ENCODE results near the gene ITGBL1.

Gene ITGBL1

DNA sequence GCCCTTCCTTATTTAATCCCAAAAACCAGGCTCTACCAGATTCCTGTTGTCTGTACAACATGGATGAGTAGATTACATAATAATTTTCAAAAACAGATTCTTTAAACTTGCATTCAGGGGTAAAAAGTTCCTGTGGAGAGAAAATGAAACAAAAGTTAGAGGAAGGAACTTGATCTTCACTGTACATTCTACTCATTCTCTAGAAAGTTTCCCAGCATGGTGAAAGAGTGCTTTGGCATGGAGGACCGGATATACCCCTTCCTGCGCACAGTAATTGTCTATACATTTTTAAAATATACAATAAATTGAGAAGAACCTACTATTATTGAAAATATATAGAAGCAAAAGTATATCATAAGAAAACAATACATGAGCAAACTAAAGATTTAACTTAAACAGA lies 274.2 kb downstream of the ITGBL1 start:
- TF ChIP-seq EZH2phosphoT487 (conservative IDR thresholded peaks at IDR 0.05; ENCODE audit: low read length): no peak
- TF ChIP-seq, protein P1, sequence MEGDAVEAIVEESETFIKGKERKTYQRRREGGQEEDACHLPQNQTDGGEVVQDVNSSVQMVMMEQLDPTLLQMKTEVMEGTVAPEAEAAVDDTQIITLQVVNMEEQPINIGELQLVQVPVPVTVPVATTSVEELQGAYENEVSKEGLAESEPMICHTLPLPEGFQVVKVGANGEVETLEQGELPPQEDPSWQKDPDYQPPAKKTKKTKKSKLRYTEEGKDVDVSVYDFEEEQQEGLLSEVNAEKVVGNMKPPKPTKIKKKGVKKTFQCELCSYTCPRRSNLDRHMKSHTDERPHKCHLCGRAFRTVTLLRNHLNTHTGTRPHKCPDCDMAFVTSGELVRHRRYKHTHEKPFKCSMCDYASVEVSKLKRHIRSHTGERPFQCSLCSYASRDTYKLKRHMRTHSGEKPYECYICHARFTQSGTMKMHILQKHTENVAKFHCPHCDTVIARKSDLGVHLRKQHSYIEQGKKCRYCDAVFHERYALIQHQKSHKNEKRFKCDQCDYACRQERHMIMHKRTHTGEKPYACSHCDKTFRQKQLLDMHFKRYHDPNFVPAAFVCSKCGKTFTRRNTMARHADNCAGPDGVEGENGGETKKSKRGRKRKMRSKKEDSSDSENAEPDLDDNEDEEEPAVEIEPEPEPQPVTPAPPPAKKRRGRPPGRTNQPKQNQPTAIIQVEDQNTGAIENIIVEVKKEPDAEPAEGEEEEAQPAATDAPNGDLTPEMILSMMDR (IDR thresholded peaks at IDR 0.05; ENCODE audit: insufficient read depth, low read length, poor library complexity, severe bottlenecking): no peak
- Histone ChIP-seq H3F3A (ENCODE audit: insufficient read depth) (no peaks in the 10 kb centered on the region), H3K4me2 (ENCODE audit: low read depth, low read length, poor library complexity, severe bottlenecking) (no peak overlapping the region), H2AFZ (ENCODE audit: low read depth, low read length, severe bottlenecking) (no peak overlapping the region), H3K9me2 (replicated peaks; ENCODE audit: insufficient read depth, low read length) (no peaks in the 10 kb centered on the region), H3K36me3 (ENCODE audit: low read length) (no peaks in the 10 kb centered on the region), H3K9me3 (ENCODE audit: insufficient read depth, low read length) (no peaks in the 10 kb centered on the region), H3K27ac (ENCODE audit: low read depth, low read length) (no peak overlapping the region), H3K79me2 (ENCODE audit: insufficient read depth, low read length) (no peaks in the 10 kb centered on the region), H3K27me3 (ENCODE audit: low read length) (no peaks in the 10 kb centered on the region), H4K20me1 (ENCODE audit: low read depth, low read length) (no peaks in the 10 kb centered on the region), H3K4me3 (ENCODE audit: insufficient read depth, low read length, poor library complexity, severe bottlenecking) (no peak overlapping the region), H3K9ac (ENCODE audit: low read length) (no peak overlapping the region)

DNA sequence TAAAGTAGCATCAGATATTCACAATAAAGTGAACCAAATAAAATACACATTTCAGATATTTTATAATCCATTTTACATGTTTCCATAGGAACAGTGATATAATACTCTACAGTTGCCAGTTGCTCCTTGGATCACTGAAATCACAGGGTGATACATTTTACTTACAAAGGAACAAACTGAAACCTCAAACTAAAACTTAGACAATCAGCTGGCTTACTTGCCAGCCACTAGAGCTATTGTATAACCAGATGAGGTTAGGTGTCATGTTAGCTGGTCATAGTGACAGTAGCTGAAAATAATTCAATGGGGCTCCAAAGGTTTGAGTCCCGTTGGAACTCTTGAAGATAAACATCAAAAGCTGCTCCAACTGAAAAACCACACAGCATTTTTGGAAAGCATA lies 274.6 kb downstream of the ITGBL1 start:
- Histone ChIP-seq H4K20me1 (ENCODE audit: low read depth, low read length) (no peaks in the 10 kb centered on the region), H2AFZ (ENCODE audit: low read depth, low read length, severe bottlenecking) (no peak overlapping the region), H3F3A (ENCODE audit: insufficient read depth) (no peaks in the 10 kb centered on the region), H3K79me2 (ENCODE audit: insufficient read depth, low read length) (no peaks in the 10 kb centered on the region), H3K9me2 (replicated peaks; ENCODE audit: insufficient read depth, low read length) (no peaks in the 10 kb centered on the region), H3K9me3 (ENCODE audit: insufficient read depth, low read length) (no peaks in the 10 kb centered on the region), H3K4me2 (ENCODE audit: low read depth, low read length, poor library complexity, severe bottlenecking) (no peak overlapping the region), H3K27me3 (ENCODE audit: low read length) (no peaks in the 10 kb centered on the region), H3K4me3 (ENCODE audit: insufficient read depth, low read length, poor library complexity, severe bottlenecking) (no peak overlapping the region), H3K36me3 (ENCODE audit: low read length) (no peaks in the 10 kb centered on the region), H3K9ac (ENCODE audit: low read length) (no peak overlapping the region), H3K27ac (ENCODE audit: low read depth, low read length) (no peak overlapping the region)
- TF ChIP-seq, protein P1 (IDR thresholded peaks at IDR 0.05; ENCODE audit: insufficient read depth, low read length, poor library complexity, severe bottlenecking): no peak
- TF ChIP-seq EZH2phosphoT487 (conservative IDR thresholded peaks at IDR 0.05; ENCODE audit: low read length): no peak

DNA sequence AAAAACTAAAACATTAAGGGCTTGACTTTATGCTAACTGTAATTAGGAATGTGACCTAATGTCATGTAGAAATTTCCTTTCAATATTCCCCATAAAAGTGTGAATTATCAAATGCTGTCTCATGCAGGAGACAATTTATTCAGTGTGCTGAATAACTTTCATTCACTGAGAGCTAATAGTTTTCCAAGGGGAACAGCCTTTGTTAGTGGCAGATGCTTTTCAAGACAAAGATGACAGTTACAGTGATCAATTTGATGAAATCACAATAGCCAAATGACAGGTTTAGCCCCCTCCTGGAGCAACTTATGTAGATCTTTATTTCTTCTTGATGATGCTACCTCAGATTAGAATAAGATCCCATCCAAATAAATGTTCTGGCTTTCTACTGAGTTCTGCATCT lies 275.5 kb downstream of the ITGBL1 start:
- Histone ChIP-seq H3K4me3 (ENCODE audit: insufficient read depth, low read length, poor library complexity, severe bottlenecking) (no peak overlapping the region), H3K27ac (ENCODE audit: low read depth, low read length) (no peak overlapping the region), H3K4me2 (ENCODE audit: low read depth, low read length, poor library complexity, severe bottlenecking) (no peak overlapping the region), H3K9ac (ENCODE audit: low read length) (no peak overlapping the region), H3F3A (ENCODE audit: insufficient read depth) (no peaks in the 10 kb centered on the region), H3K27me3 (ENCODE audit: low read length) (no peaks in the 10 kb centered on the region), H4K20me1 (ENCODE audit: low read depth, low read length) (no peaks in the 10 kb centered on the region), H2AFZ (ENCODE audit: low read depth, low read length, severe bottlenecking) (no peak overlapping the region), H3K9me3 (ENCODE audit: insufficient read depth, low read length) (no peaks in the 10 kb centered on the region), H3K36me3 (ENCODE audit: low read length) (no peaks in the 10 kb centered on the region), H3K9me2 (replicated peaks; ENCODE audit: insufficient read depth, low read length) (no peaks in the 10 kb centered on the region), H3K79me2 (ENCODE audit: insufficient read depth, low read length) (no peaks in the 10 kb centered on the region)
- TF ChIP-seq EZH2phosphoT487 (conservative IDR thresholded peaks at IDR 0.05; ENCODE audit: low read length): no peak
- TF ChIP-seq, protein P1 (IDR thresholded peaks at IDR 0.05; ENCODE audit: insufficient read depth, low read length, poor library complexity, severe bottlenecking): no peak
